Fibroblast of mammary gland (primary cell): ENCODE results near the gene DSCAM.

Source experiments
- DNase-seq: peaks from one replicate; pipeline ENCODE4 v3.0.0-alpha.2; 2010; ENCODE audit warnings: low read depth
- H3K4me3 ChIP-seq: 2 replicates; pipeline ENCODE4 v1.5.1; 2011; ENCODE audit warnings: low read depth, mild to moderate bottlenecking, low read length, moderate library complexity; ENCODE audit not compliant: control insufficient read depth
- CTCF ChIP-seq: conservative IDR thresholded peaks from 2 replicates; pipeline ENCODE4 v1.5.1; 2011; ENCODE audit warnings: low read depth, low read length, inconsistent platforms; ENCODE audit not compliant: control insufficient read depth, insufficient read depth

The DSCAM gene

DNA sequence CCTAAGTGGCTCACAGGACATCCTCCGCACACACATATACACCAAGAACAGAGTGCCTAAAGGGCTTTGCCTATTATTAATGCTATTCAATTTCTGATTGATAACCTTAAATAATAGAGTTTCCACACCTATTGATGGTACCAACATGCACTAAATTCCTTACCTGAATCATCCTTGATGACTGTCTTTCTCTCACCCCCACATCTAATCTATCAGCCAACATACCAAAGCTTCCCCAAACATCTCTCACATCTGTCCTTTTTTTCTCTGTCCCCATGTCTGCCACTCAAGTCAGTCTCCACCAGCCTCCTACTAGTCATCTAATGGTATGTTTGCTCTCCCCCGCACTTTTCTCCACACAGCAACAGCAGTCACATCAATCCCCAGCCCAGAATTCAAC, 174.4 kb downstream of the DSCAM start:
- DNase-seq, result no peak
- no peak for TF ChIP-seq CTCF
- no peak overlapping the region for H3K4me3 ChIP-seq

DNA sequence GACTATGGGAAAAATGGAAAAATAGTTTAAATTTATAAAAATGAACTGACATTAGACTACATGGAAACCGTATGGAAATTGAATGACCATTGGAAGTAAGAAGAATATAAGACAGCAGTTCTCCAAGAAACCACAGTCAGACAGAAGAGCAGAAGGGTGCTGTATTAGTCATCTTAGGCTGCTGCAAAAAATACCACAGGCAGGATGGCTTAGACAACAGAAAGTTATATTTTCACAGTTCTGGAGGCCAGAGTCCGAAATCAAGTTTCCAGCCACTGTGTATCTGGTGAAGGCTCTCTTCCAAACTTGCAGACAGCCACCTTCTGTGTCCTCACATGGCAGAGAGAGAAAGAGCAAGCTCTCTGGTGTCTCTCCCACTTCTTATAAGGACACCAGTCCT, 175.2 kb downstream of the DSCAM start:
- no peak overlapping the region for H3K4me3 ChIP-seq
- no peak for TF ChIP-seq CTCF
- no peak for DNase-seq

GRCh38 chr21:40668555-40669275, 178.2 kb downstream of the DSCAM start:
- no peak overlapping the region for H3K4me3 ChIP-seq
- no peak for DNase-seq
- TF ChIP-seq CTCF, result no peak

DNA sequence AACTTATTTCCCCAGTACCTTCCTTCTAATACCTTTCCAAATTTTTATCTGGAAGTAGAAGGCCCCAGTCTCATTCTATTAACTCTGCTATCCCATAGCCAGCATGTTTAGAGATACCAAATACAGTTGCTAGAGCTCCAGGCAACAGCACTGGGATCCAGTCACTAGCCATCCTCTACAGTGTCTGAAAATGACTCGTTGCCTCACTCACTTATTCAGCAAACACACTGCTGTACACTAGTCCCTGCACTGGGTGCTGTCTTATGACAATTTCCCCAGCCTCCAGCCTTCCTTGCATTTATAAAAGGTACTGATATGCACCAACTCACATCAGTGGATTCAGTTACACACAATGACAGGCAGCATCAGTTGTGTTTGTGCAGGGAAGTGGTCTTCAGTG, 179.0 kb downstream of the DSCAM start:
- DNase-seq, result no peak
- H3K4me3 ChIP-seq, result no peak overlapping the region
- TF ChIP-seq CTCF, result no peak

DNA sequence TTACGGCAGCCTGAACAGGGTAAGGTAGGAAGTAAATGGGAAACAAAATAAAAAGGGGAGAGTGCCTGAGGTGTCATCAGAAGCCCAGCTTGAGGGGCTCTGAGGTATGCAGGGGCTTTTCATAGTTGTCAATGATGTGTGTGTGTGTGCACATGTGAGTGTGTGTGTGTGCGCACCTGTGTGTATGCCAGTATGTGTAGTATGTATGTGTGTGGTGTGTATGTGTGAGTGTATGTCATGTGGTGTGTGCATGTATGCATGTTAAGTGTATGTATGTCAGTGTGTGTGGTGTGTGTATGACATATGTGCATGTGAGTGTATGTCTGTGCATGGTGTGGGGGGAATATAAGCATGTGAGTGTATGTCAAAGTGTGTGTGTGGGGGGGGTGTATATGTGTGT, 184.1 kb downstream of the DSCAM start:
- no peak for TF ChIP-seq CTCF
- no peak overlapping the region for H3K4me3 ChIP-seq
- no peak for DNase-seq

DNA sequence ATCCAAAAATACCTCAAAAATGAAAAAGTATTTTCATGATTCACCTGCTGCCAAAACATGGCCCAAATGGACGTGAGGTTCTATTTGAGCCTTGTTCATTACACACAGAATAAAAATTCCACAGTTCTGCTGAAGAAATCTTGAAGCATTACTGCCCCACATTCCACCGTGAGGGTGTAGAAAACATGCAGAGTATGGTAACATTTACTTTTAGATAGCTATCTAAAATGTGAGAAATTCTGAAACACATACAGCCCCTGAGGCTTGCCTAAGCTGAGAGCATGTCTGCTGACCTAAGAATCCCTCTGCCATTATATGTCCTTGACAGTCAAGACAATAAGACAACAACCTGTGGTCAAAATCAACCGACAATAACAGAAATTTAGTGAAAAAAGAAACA, 186.5 kb downstream of the DSCAM start:
- H3K4me3 ChIP-seq, result no peak overlapping the region
- no peak for TF ChIP-seq CTCF
- DNase-seq, result no peak

DNA sequence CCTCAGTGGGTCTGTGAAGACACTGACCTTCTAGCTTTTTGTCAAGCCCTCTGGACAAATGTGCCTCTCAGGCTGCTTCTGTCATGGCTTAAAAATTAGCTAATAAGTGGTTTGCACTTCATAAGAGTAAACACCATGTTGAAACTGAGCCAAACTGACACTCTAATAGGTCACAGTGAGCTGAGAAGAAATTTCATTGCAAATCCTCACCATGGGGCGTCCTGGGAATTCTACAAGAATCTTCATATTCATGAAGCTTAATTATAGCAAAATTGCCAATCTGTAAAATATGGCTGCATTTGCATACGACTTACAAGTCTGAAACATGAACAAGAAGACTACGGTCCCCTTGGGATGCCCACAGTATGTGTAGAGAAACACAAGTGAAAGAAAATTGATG, 188.6 kb downstream of the DSCAM start:
- DNase-seq, result no peak
- TF ChIP-seq CTCF, result no peak
- no peak overlapping the region for H3K4me3 ChIP-seq
